HepG2 (cell line): ENCODE data around the gene GRIK1. TPM values are rescaled to one million over a fixed set of nuclear protein-coding genes. Genes with fewer than 3 reads are reported as not detected.

Experiments
- ATAC-seq: fragments of 200-7000 bp; cut with Tn5 transposase; 3 replicates; pipeline ENCODE4 v1.9.1; 2020; ENCODE audit warnings: mild to moderate bottlenecking, moderate library complexity
- Bru-seq: library from RNA; stranded (reverse); fragments of 400-500 nt; gene quantifications from one replicate; lab custom pipeline; 2021; lab: Mats Ljungman, UMichigan
- BruChase-seq, 2 experiments: library from RNA; stranded (reverse); fragments of 400-500 nt; gene quantifications; one replicate each; lab custom pipeline; 2021; lab: Mats Ljungman, UMichigan
- BruUV-seq: library from RNA; stranded (reverse); fragments of 400-500 nt; replicated peaks from 2 replicates; lab custom pipeline; 2021; lab: Mats Ljungman, UMichigan
- CTCF ChIA-PET: fragments of 300-600 bp; formaldehyde crosslinking; extraction: SDS; loops from one replicate; lab custom pipeline; 2021; ENCODE audit warnings: low total read pairs, inconsistent platforms, low intra/inter-chr PET ratio; lab: Yijun Ruan, JAX
- POLR2A ChIA-PET: fragments of 350-600 bp; sonication (Branson Sonifier 250); formaldehyde crosslinking; loops from one replicate; lab custom pipeline; 2020; ENCODE audit warnings: antibody characterized with exemption, inconsistent platforms; lab: Yijun Ruan, JAX
- DNase-seq: peaks from one replicate; pipeline ENCODE4 v3.0.0-alpha.2; 2015; ENCODE audit warnings: low spot score
- FAIRE-seq: peaks from 3 replicates; lab custom pipeline; 2011; peaks lifted over from hg19 to GRCh38; lab: Jason Lieb, UNC
- H2AFZ ChIP-seq: one replicate; pipeline ENCODE4 v1.6.1; 2011; ENCODE audit warnings: low read length, inconsistent platforms
- H3K27ac ChIP-seq: fragments of 300-600 bp; 3 replicates; pipeline ENCODE4 v1.8.0; 2011; ENCODE audit warnings: mixed run types, mild to moderate bottlenecking, mixed read lengths, low read length, inconsistent platforms; ENCODE audit not compliant: insufficient read depth; ENCODE audit errors: extremely low read length
- H3K27me3 ChIP-seq, 2 experiments: fragments of 200-600 bp in 1 of 2; 2 replicates in 1 of 2; 3 replicates in 1 of 2; pipeline versions ENCODE4 v1.6.0 to v1.8.0; 2011; ENCODE audit warnings: low read length in 2 of 2, mild to moderate bottlenecking in 2 of 2, moderate library complexity in 2 of 2, inconsistent platforms in 1 of 2; ENCODE audit not compliant: insufficient read depth in 2 of 2, control insufficient read depth in 1 of 2
- H3K36me3 ChIP-seq, 2 experiments: fragments of 200-600 bp in 1 of 2; replicated peaks in 1 of 2; 2 replicates in 1 of 2; 3 replicates in 1 of 2; pipeline versions ENCODE4 v1.5.1 to v1.8.0; 2011; ENCODE audit warnings: low read length in 2 of 2, inconsistent platforms in 1 of 2; ENCODE audit not compliant: insufficient read depth in 2 of 2, control insufficient read depth in 1 of 2
- H3K4me1 ChIP-seq: 2 replicates; pipeline ENCODE4 v1.5.1; 2012; ENCODE audit warnings: low read length, inconsistent platforms; ENCODE audit not compliant: insufficient read depth
- H3K4me2 ChIP-seq: 2 replicates; pipeline ENCODE4 v1.6.0; 2011; ENCODE audit warnings: low read depth, low read length, inconsistent platforms
- H3K4me3 ChIP-seq, 3 experiments: fragments of 200-600 bp in 1 of 3; sonication (generic), shearing (Covaris generic) in 1 of 3; replicated peaks in 1 of 3; 2 replicates each; pipeline ENCODE4 v1.5.1; 2011 to 2016; ENCODE audit warnings: low read length in 3 of 3, inconsistent platforms in 2 of 3, low read depth in 2 of 3, mild to moderate bottlenecking in 2 of 3, control low read depth in 1 of 3, mixed read lengths in 1 of 3; ENCODE audit not compliant: insufficient read depth in 1 of 3
- H3K79me2 ChIP-seq: one replicate; pipeline ENCODE4 v1.6.1; 2011; ENCODE audit warnings: low read length, inconsistent platforms; ENCODE audit not compliant: insufficient read depth
- H3K9ac ChIP-seq: 2 replicates; pipeline ENCODE4 v1.6.0; 2011; ENCODE audit warnings: mild to moderate bottlenecking, low read depth, low read length, inconsistent platforms; ENCODE audit not compliant: insufficient read depth
- H3K9me3 ChIP-seq: 2 replicates; pipeline ENCODE4 v1.5.1; 2012; ENCODE audit warnings: mild to moderate bottlenecking, low read length
- H4K20me1 ChIP-seq: 2 replicates; pipeline ENCODE4 v1.6.0; 2011; ENCODE audit warnings: inconsistent platforms, mild to moderate bottlenecking, low read length, moderate library complexity; ENCODE audit not compliant: insufficient read depth
- ARID3A ChIP-seq: IDR thresholded peaks from 2 replicates; pipeline ENCODE4 v1.6.1; 2012; ENCODE audit warnings: low read depth, low read length, improper control_type of control experiment
- JARID2 ChIP-seq: sonication (generic); formaldehyde crosslinking; IDR thresholded peaks from 2 replicates; pipeline ENCODE4 v1.8.1; 2023; ENCODE audit warnings: missing genetic modification reagents, inconsistent platforms; ENCODE audit not compliant: insufficient replicate concordance
- MIER2 ChIP-seq: IDR thresholded peaks from 2 replicates; pipeline ENCODE4 v1.6.1; 2016; ENCODE audit warnings: missing biosample characterization, missing genetic modification reagents
- NFKBIZ ChIP-seq: IDR thresholded peaks from 2 replicates; pipeline ENCODE4 v1.6.1; 2018; ENCODE audit warnings: missing genetic modification reagents, missing compliant biosample characterization
- WIZ ChIP-seq: sonication (generic); formaldehyde crosslinking; IDR thresholded peaks from 2 replicates; pipeline ENCODE4 v1.5.1; 2020; ENCODE audit warnings: mild to moderate bottlenecking, missing genetic modification reagents
- ZNF275 ChIP-seq: sonication (generic); formaldehyde crosslinking; IDR thresholded peaks from 2 replicates; pipeline ENCODE4 v1.8.0; 2022; ENCODE audit warnings: missing genetic modification reagents, mild to moderate bottlenecking, inconsistent platforms, borderline replicate concordance
- ZNF569 ChIP-seq: sonication (generic); formaldehyde crosslinking; IDR thresholded peaks from 2 replicates; pipeline ENCODE4 v1.5.0; 2020; ENCODE audit warnings: mild to moderate bottlenecking, missing genetic modification reagents, moderate library complexity, borderline replicate concordance
- WGBS: methylation state at CpG from one replicate; pipeline ENCODE4 v1.1.6; 2017; ENCODE audit warnings: low lambda C conversion rate; 5-methylcytosine and 5-hydroxymethylcytosine counted together
- in situ Hi-C: cut with HindIII; loops from 2 replicates; pipeline ENCODE4 v1.10.0; 2017; ENCODE audit warnings: low pct_unique_long_range_greater_than_20kb; ENCODE audit not compliant: extremely low pct_ligation_motif_present
- intact Hi-C: fragments of 100-400 bp; cut with micrococcal nuclease; formaldehyde crosslinking; loops from one replicate; pipeline ENCODE4 v1.10.0; 2022; ENCODE audit not compliant: unreplicated experiment
- long read RNA-seq, 2 experiments: library from RNA in 1 of 2; library from polyadenylated mRNA in 1 of 2; stranded (forward) in 1 of 2; unstranded in 1 of 2; transcript quantifications; one replicate each; pipeline ENCODE4 v2.0.0, GENCODE V29; 2019 to 2022
- polyA minus RNA-seq, 3 experiments: library from RNA; depleted of rRNA, polyadenylated mRNA; stranded (reverse); fragments of >200 nt; gene quantifications; 2 replicates each; pipeline ENCODE4 v1.2.3, GENCODE V29; 2011; ENCODE audit warnings: low replicate concordance in 1 of 3
- polyA plus RNA-seq, 8 experiments: library from polyadenylated mRNA; depleted of rRNA in 3 of 8; stranded (reverse) in 7 of 8; unstranded in 1 of 8; fragments of >200 nt; fragmentation: Illumina TruSeq in 4 of 8; extraction: Trizol in 4 of 8; gene quantifications; 2 replicates each; pipeline versions ENCODE4 v1.2.1 to v1.2.3, GENCODE V29; 2011 to 2016; ENCODE audit warnings: low read depth in 4 of 8, missing spikeins in 1 of 8, mixed read lengths in 1 of 8; ENCODE audit not compliant: insufficient read depth in 1 of 8
- total RNA-seq, 5 experiments: library from RNA; depleted of rRNA; stranded (reverse); fragments of >200 nt; fragmentation: Illumina TruSeq; extraction: Trizol; gene quantifications; 2 replicates each; pipeline ENCODE4 v1.2.3, GENCODE V29; 2016; ENCODE audit warnings: low read depth in 1 of 5

The GRIK1 gene
- not detected in 2 replicates for total RNA-seq (2016; rRNA removed; fragmentation: Illumina TruSeq; extraction: Trizol)
- not detected in 2 replicates for total RNA-seq (2016; cell fraction: cytosol; rRNA removed; fragmentation: Illumina TruSeq; extraction: Trizol; ENCODE audit: low read depth)
- total RNA-seq (2016; cell fraction: insoluble cytoplasmic fraction; rRNA removed; fragmentation: Illumina TruSeq; extraction: Trizol) = not detected in 2 replicates
- not detected in 2 replicates for total RNA-seq (2016; cell fraction: membrane; rRNA removed; fragmentation: Illumina TruSeq; extraction: Trizol)
- not detected in 2 replicates for total RNA-seq (2016; cell fraction: nucleus; rRNA removed; fragmentation: Illumina TruSeq; extraction: Trizol)
- polyA plus RNA-seq (2011; rRNA removed) = not detected in 2 replicates
- polyA plus RNA-seq (2011; cell fraction: cytosol; rRNA removed) = not detected in 2 replicates
- polyA plus RNA-seq (2011; cell fraction: nucleus; rRNA removed) = not detected in 2 replicates
- 0.04 TPM in 1 of 2 replicates, not detected in the other for polyA plus RNA-seq (2012)
- not detected in 2 replicates for polyA plus RNA-seq (2016; cell fraction: cytosol; fragmentation: Illumina TruSeq; extraction: Trizol; ENCODE audit: low read depth)
- not detected in 2 replicates for polyA plus RNA-seq (2016; cell fraction: insoluble cytoplasmic fraction; fragmentation: Illumina TruSeq; extraction: Trizol; ENCODE audit: low read depth)
- polyA plus RNA-seq (2016; cell fraction: membrane; fragmentation: Illumina TruSeq; extraction: Trizol; ENCODE audit: low read depth) = not detected in 2 replicates
- not detected in 2 replicates for polyA plus RNA-seq (2016; cell fraction: nucleus; fragmentation: Illumina TruSeq; extraction: Trizol; ENCODE audit: insufficient read depth, low read depth)
- polyA minus RNA-seq (2011; rRNA and poly(A)+ RNA removed; ENCODE audit: low replicate concordance) = not detected in 2 replicates
- polyA minus RNA-seq (2011; cell fraction: cytosol; rRNA and poly(A)+ RNA removed) = not detected in 2 replicates
- not detected in 2 replicates for polyA minus RNA-seq (2011; cell fraction: nucleus; rRNA and poly(A)+ RNA removed)
- not detected for Bru-seq, nascent RNA
- BruChase-seq, experiment 1, labeled RNA remaining after a 6-hour chase = percentile 1 among the genes with signal in this experiment
- percentile 0 among the genes with signal in this experiment for BruChase-seq, experiment 2, labeled RNA remaining after a 2-hour chase
- long read RNA-seq, experiment 1 = 0 reads
- long read RNA-seq, experiment 2 = 0 reads

GRCh38 chr21:29939924-29940275 is at the start of gene GRIK1:
Gene GRIK1 (minus strand): TSS chr21:29939996.
- WGBS = 21% methylated on average over 17 of the region's 17 CpGs
- Histone ChIP-seq H3K4me3 (no peak within 1 kb of the TSS), H3K4me2 (no peak within 1 kb of the TSS), H3K9ac (no peak within 1 kb of the TSS), H2AFZ (no peak within 1 kb of the TSS), H3K4me1 (no peaks in the 10 kb centered on the region), H3K27me3 (peaks cover 0 to 11% of the 10 kb centered on the region in 2 experiments; a peak in 2 of 5 replicates), H4K20me1 (no peaks in the 10 kb centered on the region), H3K79me2 (no peaks in the 10 kb centered on the region), H3K36me3 (no peaks in the 10 kb centered on the region), H3K27ac (no peak within 1 kb of the TSS), H3K9me3 (no peaks in the 10 kb centered on the region; the same call in 1 of the 2 replicates)
- TF ChIP-seq ZNF569 (CRISPR knock-in tag) (no peak), WIZ (no peak), ZNF275 (CRISPR knock-in tag) (no peak), NFKBIZ (CRISPR knock-in tag) (no peak), MIER2 (CRISPR knock-in tag) (no peak), JARID2 (CRISPR knock-in tag) (no peak), ARID3A (no peak)
- ATAC-seq (no peak), DNase-seq (no peak), FAIRE-seq (no peak)
- ChIA-PET POLR2A (no interaction called here), CTCF (no interaction called here)
- intact Hi-C loops (no loop called here), in situ Hi-C loops (no loop called here)
- no TSS peak for BruUV-seq
